HG03159 (cell line): Measurements from ENCODE around the gene IGFL2.
"Not testable (repeated sequence)": the region's sequence is repeated elsewhere in the genome, so short reads cannot be mapped to it uniquely, and the experiment has no call there.

Experiments
- ATAC-seq: cut with Tn5 transposase; IDR thresholded peaks from one replicate; pipeline ENCODE4 v1.9.1; 2021; ENCODE audit warnings: mild to moderate bottlenecking, moderate library complexity; ENCODE audit not compliant: unreplicated experiment

The IGFL2 gene

GRCh38 chr19:46147791-46148288, at the start of gene IGFL2:
Gene IGFL2 (plus strand): TSS chr19:46148238. CDS start chr19:46148279, 41 bp downstream.
- no peak for ATAC-seq

GRCh38 chr19:46100344-46100743, 47.7 kb upstream of the IGFL2 start:
- no peak for ATAC-seq

- ATAC-seq, result no peak
These were observed 46.7 kb upstream of the IGFL2 start for GRCh38 chr19:46101293-46101692.

- not testable (repeated sequence) for ATAC-seq
These were observed 45.7 kb upstream of the IGFL2 start for GRCh38 chr19:46102333-46102732.

- no peak for ATAC-seq
These were observed 40.7 kb upstream of the IGFL2 start for GRCh38 chr19:46107371-46107770.

GRCh38 chr19:46109876-46110275, 38.2 kb upstream of the IGFL2 start:
- no peak for ATAC-seq

- no peak for ATAC-seq
These were observed 36.7 kb upstream of the IGFL2 start for GRCh38 chr19:46111376-46111775.

- ATAC-seq, result no peak
These were observed 35.5 kb upstream of the IGFL2 start for GRCh38 chr19:46112527-46112926.

GRCh38 chr19:46113726-46114125, 34.3 kb upstream of the IGFL2 start:
- no peak for ATAC-seq

- no peak for ATAC-seq
These were observed 32.5 kb upstream of the IGFL2 start for GRCh38 chr19:46115396-46116106.

GRCh38 chr19:46116121-46116520, 31.9 kb upstream of the IGFL2 start:
- ATAC-seq, result no peak

GRCh38 chr19:46118136-46118535, 29.9 kb upstream of the IGFL2 start:
- no peak for ATAC-seq

GRCh38 chr19:46124638-46125115, 23.4 kb upstream of the IGFL2 start, which contains the start of gene IGFL3:
Gene IGFL3 (minus strand): TSS chr19:46124688. CDS start chr19:46124649, 39 bp downstream.
- no peak for ATAC-seq

- no peak for ATAC-seq
These were observed 22.6 kb upstream of the IGFL2 start for GRCh38 chr19:46125447-46125846.

- no peak for ATAC-seq
These were observed 21.9 kb upstream of the IGFL2 start for GRCh38 chr19:46126086-46126580.

GRCh38 chr19:46131485-46132143, 16.4 kb upstream of the IGFL2 start:
- no peak for ATAC-seq

- no peak for ATAC-seq
These were observed 15.4 kb upstream of the IGFL2 start for GRCh38 chr19:46132508-46133100.

GRCh38 chr19:46133101-46133627, 14.9 kb upstream of the IGFL2 start:
- no peak for ATAC-seq

- no peak for ATAC-seq
These were observed 14.2 kb upstream of the IGFL2 start for GRCh38 chr19:46133777-46134241.

GRCh38 chr19:46134527-46134926, 13.5 kb upstream of the IGFL2 start:
- no peak for ATAC-seq

GRCh38 chr19:46137915-46138473, 10.0 kb upstream of the IGFL2 start:
- ATAC-seq, result no peak
